Activated T-cell treated with anti-CD3 and anti-CD28 coated beads, Interleukin-2, amount 50 U/mL, for 24 hours (primary cell): ENCODE measurements around the gene ZNF438.

ENCODE experiments used
- DNase-seq: peaks from one replicate; pipeline ENCODE4 v3.0.0-alpha.2; 2020
- H3K27ac Mint-ChIP-seq: 2 replicates; pipeline ENCODE4 v1.8.0; 2020; ENCODE audit warnings: mild to moderate bottlenecking, mixed read lengths
- H3K27me3 Mint-ChIP-seq: 2 replicates; pipeline ENCODE4 v1.8.0; 2020; ENCODE audit warnings: mixed read lengths
- H3K36me3 Mint-ChIP-seq: 2 replicates; pipeline ENCODE4 v1.8.0; 2020; ENCODE audit warnings: low read depth, mixed read lengths
- H3K4me1 Mint-ChIP-seq: 2 replicates; pipeline ENCODE4 v1.8.0; 2020; ENCODE audit warnings: low read depth, mixed read lengths
- H3K4me3 Mint-ChIP-seq: 2 replicates; pipeline ENCODE4 v1.8.0; 2020; ENCODE audit warnings: mild to moderate bottlenecking, moderate library complexity, mixed read lengths
- H3K9me3 Mint-ChIP-seq: 2 replicates; pipeline ENCODE4 v1.8.0; 2020; ENCODE audit warnings: mixed read lengths

Gene ZNF438

GRCh38 chr10:30828680-30829079, 203.0 kb downstream of the ZNF438 start:
- Mint-ChIP-seq H3K27ac (no peak overlapping the region), H3K9me3 (no peaks in the 10 kb centered on the region), H3K36me3 (no peaks in the 10 kb centered on the region), H3K4me3 (no peak overlapping the region), H3K4me1 (no peaks in the 10 kb centered on the region), H3K27me3 (no peaks in the 10 kb centered on the region)
- no peak for DNase-seq

GRCh38 chr10:30828164-30828563, 203.5 kb downstream of the ZNF438 start:
- Mint-ChIP-seq H3K27me3 (no peaks in the 10 kb centered on the region), H3K4me3 (no peak overlapping the region), H3K4me1 (no peaks in the 10 kb centered on the region), H3K9me3 (no peaks in the 10 kb centered on the region), H3K36me3 (no peaks in the 10 kb centered on the region), H3K27ac (no peak overlapping the region)
- DNase-seq: no peak

- no peak overlapping the region for H3K27ac Mint-ChIP-seq
- no peaks in the 10 kb centered on the region for H3K36me3 Mint-ChIP-seq
- no peaks in the 10 kb centered on the region for H3K4me1 Mint-ChIP-seq
- no peaks in the 10 kb centered on the region for H3K27me3 Mint-ChIP-seq
- no peaks in the 10 kb centered on the region for H3K9me3 Mint-ChIP-seq
- DNase-seq: no peak
- H3K4me3 Mint-ChIP-seq: no peak overlapping the region
These were observed 204.0 kb downstream of the ZNF438 start for GRCh38 chr10:30827531-30828120.

GRCh38 chr10:30826679-30827078, 205.0 kb downstream of the ZNF438 start:
- Mint-ChIP-seq H3K9me3 (no peaks in the 10 kb centered on the region), H3K4me1 (no peaks in the 10 kb centered on the region), H3K27ac (no peak overlapping the region), H3K4me3 (no peak overlapping the region), H3K36me3 (no peaks in the 10 kb centered on the region), H3K27me3 (no peaks in the 10 kb centered on the region)
- DNase-seq: no peak

- H3K27ac Mint-ChIP-seq: no peak overlapping the region
- no peak for DNase-seq
- H3K36me3 Mint-ChIP-seq: no peaks in the 10 kb centered on the region
- no peak overlapping the region for H3K4me3 Mint-ChIP-seq
- H3K4me1 Mint-ChIP-seq: peaks cover under 1% of the 10 kb centered on the region
- no peaks in the 10 kb centered on the region for H3K9me3 Mint-ChIP-seq
- H3K27me3 Mint-ChIP-seq: no peaks in the 10 kb centered on the region
These were observed 206.2 kb downstream of the ZNF438 start for GRCh38 chr10:30825495-30825894.

GRCh38 chr10:30825022-30825421, 206.6 kb downstream of the ZNF438 start:
- Mint-ChIP-seq H3K4me1 (peaks cover 5% of the 10 kb centered on the region), H3K4me3 (no peak overlapping the region), H3K36me3 (no peaks in the 10 kb centered on the region), H3K27me3 (no peaks in the 10 kb centered on the region), H3K9me3 (no peaks in the 10 kb centered on the region), H3K27ac (no peak overlapping the region)
- no peak for DNase-seq

- no peaks in the 10 kb centered on the region for H3K27me3 Mint-ChIP-seq
- no peak overlapping the region for H3K4me3 Mint-ChIP-seq
- no peaks in the 10 kb centered on the region for H3K36me3 Mint-ChIP-seq
- H3K4me1 Mint-ChIP-seq: peaks cover 7% of the 10 kb centered on the region
- no peak for DNase-seq
- no peak overlapping the region for H3K27ac Mint-ChIP-seq
- H3K9me3 Mint-ChIP-seq: no peaks in the 10 kb centered on the region
These were observed 208.0 kb downstream of the ZNF438 start for GRCh38 chr10:30823651-30824050.

- Mint-ChIP-seq H3K9me3 (no peaks in the 10 kb centered on the region), H3K4me1 (peaks cover 7% of the 10 kb centered on the region), H3K4me3 (no peak overlapping the region), H3K27ac (no peak overlapping the region), H3K27me3 (no peaks in the 10 kb centered on the region), H3K36me3 (no peaks in the 10 kb centered on the region)
- DNase-seq: no peak
These were observed 208.8 kb downstream of the ZNF438 start for GRCh38 chr10:30822693-30823465.

- no peak for DNase-seq
- H3K27ac Mint-ChIP-seq: no peak overlapping the region
- no peaks in the 10 kb centered on the region for H3K27me3 Mint-ChIP-seq
- H3K4me3 Mint-ChIP-seq: no peak overlapping the region
- H3K36me3 Mint-ChIP-seq: no peaks in the 10 kb centered on the region
- no peaks in the 10 kb centered on the region for H3K9me3 Mint-ChIP-seq
- peaks cover 7% of the 10 kb centered on the region for H3K4me1 Mint-ChIP-seq
These were observed 209.5 kb downstream of the ZNF438 start for GRCh38 chr10:30821994-30822692.

GRCh38 chr10:30821261-30821993, 210.2 kb downstream of the ZNF438 start:
- no peaks in the 10 kb centered on the region for H3K36me3 Mint-ChIP-seq
- DNase-seq: no peak
- no peak overlapping the region for H3K4me3 Mint-ChIP-seq
- no peaks in the 10 kb centered on the region for H3K27me3 Mint-ChIP-seq
- peaks cover 7% of the 10 kb centered on the region for H3K4me1 Mint-ChIP-seq
- no peaks in the 10 kb centered on the region for H3K9me3 Mint-ChIP-seq
- no peak overlapping the region for H3K27ac Mint-ChIP-seq

- H3K4me3 Mint-ChIP-seq: no peak overlapping the region
- DNase-seq: no peak
These were observed 211.2 kb downstream of the ZNF438 start for GRCh38 chr10:30820261-30820991.

GRCh38 chr10:30819341-30820181, 212.1 kb downstream of the ZNF438 start:
- no peaks in the 10 kb centered on the region for H3K9me3 Mint-ChIP-seq
- no peak for DNase-seq
- no peaks in the 10 kb centered on the region for H3K27me3 Mint-ChIP-seq
- no peak overlapping the region for H3K4me3 Mint-ChIP-seq
- H3K4me1 Mint-ChIP-seq: peaks cover 7% of the 10 kb centered on the region
- H3K27ac Mint-ChIP-seq: no peak overlapping the region
- no peaks in the 10 kb centered on the region for H3K36me3 Mint-ChIP-seq

More at GRCh38 chr10:30820261-30820991, 211.2 kb downstream of the ZNF438 start:
- no peaks in the 10 kb centered on the region for H3K27me3 Mint-ChIP-seq
- H3K36me3 Mint-ChIP-seq: no peaks in the 10 kb centered on the region
- H3K9me3 Mint-ChIP-seq: no peaks in the 10 kb centered on the region
- no peak overlapping the region for H3K27ac Mint-ChIP-seq
- peaks cover 7% of the 10 kb centered on the region for H3K4me1 Mint-ChIP-seq

- no peaks in the 10 kb centered on the region for H3K36me3 Mint-ChIP-seq
- H3K9me3 Mint-ChIP-seq: no peaks in the 10 kb centered on the region
- no peak for DNase-seq
- H3K4me1 Mint-ChIP-seq: peaks cover 13% of the 10 kb centered on the region
- no peaks in the 10 kb centered on the region for H3K27me3 Mint-ChIP-seq
- no peak overlapping the region for H3K4me3 Mint-ChIP-seq
- H3K27ac Mint-ChIP-seq: no peak overlapping the region
These were observed 212.8 kb downstream of the ZNF438 start for GRCh38 chr10:30818854-30819253.
